Activated CD4-positive, alpha-beta T cell treated with anti-CD3 and anti-CD28 coated beads, Interleukin-2, amount 50 U/mL, for 4 hours (primary cell): ENCODE measurements around the gene HTR2C.
"Not testable (repeated sequence)": the region's sequence is repeated elsewhere in the genome, so short reads cannot be mapped to it uniquely, and the experiment has no call there.

Experiments
- DNase-seq, 2 experiments: peaks; one replicate each; pipeline ENCODE4 v3.0.0-alpha.2; 2020

HTR2C gene

GRCh38 chrX:114715096-114715495, 131.2 kb downstream of the HTR2C start:
- DNase-seq, result no peak

- no peak for DNase-seq
These were observed 134.0 kb downstream of the HTR2C start for GRCh38 chrX:114717921-114718320.

- no peak for DNase-seq
These were observed 182.7 kb downstream of the HTR2C start for GRCh38 chrX:114766541-114766940.

GRCh38 chrX:114774691-114775090, 190.8 kb downstream of the HTR2C start:
- DNase-seq, result no peak

- DNase-seq, result no peak
These were observed 199.0 kb downstream of the HTR2C start for GRCh38 chrX:114782925-114783324.

GRCh38 chrX:114787061-114787460, 203.2 kb downstream of the HTR2C start:
- DNase-seq, result no peak

GRCh38 chrX:114797494-114797893, 213.6 kb downstream of the HTR2C start:
- DNase-seq, result no peak

GRCh38 chrX:114798907-114799306, 215.0 kb downstream of the HTR2C start:
- no peak for DNase-seq

GRCh38 chrX:114800719-114801118, 216.8 kb downstream of the HTR2C start:
- no peak for DNase-seq

- no peak for DNase-seq
These were observed 235.6 kb downstream of the HTR2C start for GRCh38 chrX:114819509-114819908.

GRCh38 chrX:114841051-114841450, 257.2 kb downstream of the HTR2C start:
- DNase-seq, result no peak

GRCh38 chrX:114842181-114842580, 258.3 kb downstream of the HTR2C start:
- no peak for DNase-seq

- no peak for DNase-seq
These were observed 305.6 kb downstream of the HTR2C start for GRCh38 chrX:114889481-114889880.

GRCh38 chrX:114903618-114904017, 319.7 kb downstream of the HTR2C start:
- DNase-seq, result no peak

- DNase-seq, result no peak
These were observed 321.4 kb downstream of the HTR2C start for GRCh38 chrX:114905251-114905650.

GRCh38 chrX:114906984-114907510, 323.2 kb downstream of the HTR2C start:
- DNase-seq, result no peak

GRCh38 chrX:114924423-114924822, 340.5 kb downstream of the HTR2C start:
- DNase-seq, result no peak

- no peak for DNase-seq
These were observed 341.0 kb downstream of the HTR2C start for GRCh38 chrX:114924856-114925255.

GRCh38 chrX:114930227-114930626, 346.3 kb downstream of the HTR2C start:
- no peak for DNase-seq

GRCh38 chrX:114932550-114932949, 348.7 kb downstream of the HTR2C start:
- no peak for DNase-seq

GRCh38 chrX:114933291-114933690, 349.4 kb downstream of the HTR2C start:
- not testable (repeated sequence) for DNase-seq

GRCh38 chrX:114937090-114937489, 353.2 kb downstream of the HTR2C start:
- not testable (repeated sequence) for DNase-seq

- DNase-seq, result no peak
These were observed 368.8 kb downstream of the HTR2C start for GRCh38 chrX:114952696-114953095.
